GM10266 (cell line): ENCODE data around the gene CYTIP.

Experiments
- DNase-seq: peaks from one replicate; pipeline ENCODE4 v3.0.0; 2012; ENCODE audit errors: extremely low spot score
- CTCF ChIP-seq: IDR thresholded peaks from 2 replicates; pipeline ENCODE4 v1.5.1; 2012; ENCODE audit warnings: mild to moderate bottlenecking, low read depth; ENCODE audit not compliant: control insufficient read depth, insufficient read depth; ENCODE audit errors: missing control alignments

Gene CYTIP

DNA sequence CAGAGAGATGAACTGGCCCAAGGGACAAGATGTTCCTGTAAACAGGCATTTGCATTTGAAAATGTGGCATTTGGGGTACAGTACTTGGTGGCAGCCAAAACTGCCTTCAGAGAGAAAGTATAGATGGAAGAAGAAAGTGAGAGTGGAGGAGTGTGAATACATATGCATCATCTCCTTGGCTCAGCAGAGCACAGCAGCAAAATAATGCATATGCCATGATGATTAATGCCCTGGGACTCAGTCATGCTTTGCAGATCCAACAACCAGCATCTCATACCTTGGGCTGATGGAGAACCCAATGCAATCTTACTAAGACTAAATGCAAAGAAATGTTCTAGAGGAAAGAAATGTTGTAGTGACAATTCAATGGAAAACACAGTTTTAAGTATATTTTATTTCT lies 29.7 kb upstream of the CYTIP start:
- no peak for TF ChIP-seq CTCF
- no peak for DNase-seq

DNA sequence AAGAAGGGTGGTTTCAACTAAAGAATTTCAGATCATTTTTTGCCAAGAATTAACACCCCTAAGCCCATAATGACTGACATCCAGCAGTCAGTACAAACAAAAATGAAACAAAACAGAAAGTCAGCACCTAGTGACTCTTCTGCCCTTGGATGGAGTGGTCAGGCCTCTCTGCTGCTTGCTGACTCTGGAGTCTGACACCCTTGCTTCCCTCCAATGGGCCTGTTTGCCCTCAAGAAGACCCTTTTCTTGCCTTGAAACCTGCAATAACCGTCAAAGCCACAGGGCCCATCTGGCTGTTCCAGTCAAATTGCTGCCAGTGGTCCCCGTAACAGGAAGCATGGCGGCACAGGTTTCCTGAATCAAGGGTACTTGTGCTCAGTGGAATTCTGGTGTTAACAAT lies 27.2 kb upstream of the CYTIP start:
- TF ChIP-seq CTCF = no peak
- no peak for DNase-seq

- no peak for TF ChIP-seq CTCF
- peak; percentile 32 for DNase-seq
Observed at GRCh38 chr2:157470321-157470720, 26.4 kb upstream of the CYTIP start.

DNA sequence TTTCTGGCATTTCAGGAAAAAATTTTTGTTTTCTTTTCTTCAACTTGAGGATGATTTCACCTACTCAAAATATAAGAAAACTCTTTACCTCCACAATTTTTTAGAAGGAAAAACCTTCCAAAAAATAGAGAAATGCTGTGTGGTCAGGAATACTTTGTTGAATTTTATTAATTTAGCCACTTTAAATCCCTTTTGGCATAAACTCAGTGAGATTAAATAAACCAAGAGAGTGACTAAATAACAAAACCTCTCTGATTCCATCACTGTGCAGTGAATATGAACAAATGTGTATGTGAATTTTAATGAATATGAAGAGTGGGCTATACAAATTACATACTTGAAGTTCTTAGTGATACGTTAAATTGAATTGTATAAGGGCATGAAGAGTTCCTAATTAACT lies 25.8 kb upstream of the CYTIP start:
- DNase-seq = no peak
- TF ChIP-seq CTCF = no peak

DNA sequence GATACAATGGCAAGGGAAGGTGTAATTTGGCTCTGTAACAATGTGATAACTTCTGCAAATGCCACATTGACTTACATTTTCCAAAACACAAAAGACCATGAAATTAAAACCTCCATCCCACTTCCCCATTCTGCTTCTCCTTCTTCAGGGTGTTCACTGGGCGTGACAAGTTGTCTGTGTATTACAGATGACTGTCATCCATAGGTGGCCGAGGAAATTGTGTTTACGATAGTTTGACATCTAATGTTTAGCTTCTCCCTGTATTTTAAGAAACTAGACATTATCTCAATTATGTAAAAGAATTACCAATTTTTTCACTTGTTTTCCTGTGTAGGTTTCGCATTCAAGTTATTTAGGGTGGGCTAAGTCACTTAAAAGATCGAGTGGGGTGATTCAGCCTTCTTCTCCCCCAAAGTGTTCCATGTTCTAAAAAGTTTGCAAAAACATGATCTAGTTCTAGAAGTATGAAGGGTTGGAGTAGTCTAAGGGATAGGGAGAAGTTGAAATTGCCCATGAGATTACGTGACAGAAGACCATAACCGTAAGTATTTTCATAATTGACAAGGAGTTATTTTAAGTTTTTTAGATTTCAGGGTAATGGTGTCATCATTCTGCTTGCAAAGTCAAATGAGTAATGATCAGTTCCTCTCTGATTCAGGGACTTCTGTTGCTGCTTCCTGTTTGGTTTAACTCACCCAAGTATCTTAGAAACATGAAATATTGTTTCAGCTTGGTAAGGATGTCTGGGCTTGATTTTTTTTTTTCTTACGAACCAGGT lies 25.2 kb upstream of the CYTIP start:
- TF ChIP-seq CTCF = no peak
- peak; percentile 53 for DNase-seq

DNA sequence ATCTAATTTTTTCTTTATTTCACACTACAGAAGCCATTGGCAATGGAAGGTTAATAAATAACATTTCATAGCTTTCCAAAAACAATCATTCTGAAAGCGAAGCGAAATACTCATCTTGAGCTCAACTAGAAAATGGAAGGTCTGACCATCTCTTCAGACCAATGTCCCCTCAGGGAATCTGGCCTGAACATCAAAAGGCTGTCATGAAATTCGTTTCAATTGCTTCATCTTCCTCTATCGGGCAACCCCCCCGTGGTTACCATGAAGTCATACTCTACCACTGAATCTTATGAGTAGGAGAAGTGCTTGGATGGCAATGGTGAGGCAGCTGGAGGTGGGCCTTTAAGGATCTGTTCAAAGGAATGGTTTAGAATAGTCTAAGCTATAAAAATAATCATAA lies 22.9 kb upstream of the CYTIP start:
- DNase-seq = no peak
- no peak for TF ChIP-seq CTCF

GRCh38 chr2:157465554-157465953 lies 21.7 kb upstream of the CYTIP start:
- DNase-seq = no peak
- no peak for TF ChIP-seq CTCF
